GM19463 (cell line): ENCODE results near the gene GRIP1.

Experiments used
- ATAC-seq: cut with Tn5 transposase; IDR thresholded peaks from one replicate; pipeline ENCODE4 v1.9.1; 2021; ENCODE audit warnings: mild to moderate bottlenecking, moderate library complexity; ENCODE audit not compliant: unreplicated experiment

The GRIP1 gene, protein sequence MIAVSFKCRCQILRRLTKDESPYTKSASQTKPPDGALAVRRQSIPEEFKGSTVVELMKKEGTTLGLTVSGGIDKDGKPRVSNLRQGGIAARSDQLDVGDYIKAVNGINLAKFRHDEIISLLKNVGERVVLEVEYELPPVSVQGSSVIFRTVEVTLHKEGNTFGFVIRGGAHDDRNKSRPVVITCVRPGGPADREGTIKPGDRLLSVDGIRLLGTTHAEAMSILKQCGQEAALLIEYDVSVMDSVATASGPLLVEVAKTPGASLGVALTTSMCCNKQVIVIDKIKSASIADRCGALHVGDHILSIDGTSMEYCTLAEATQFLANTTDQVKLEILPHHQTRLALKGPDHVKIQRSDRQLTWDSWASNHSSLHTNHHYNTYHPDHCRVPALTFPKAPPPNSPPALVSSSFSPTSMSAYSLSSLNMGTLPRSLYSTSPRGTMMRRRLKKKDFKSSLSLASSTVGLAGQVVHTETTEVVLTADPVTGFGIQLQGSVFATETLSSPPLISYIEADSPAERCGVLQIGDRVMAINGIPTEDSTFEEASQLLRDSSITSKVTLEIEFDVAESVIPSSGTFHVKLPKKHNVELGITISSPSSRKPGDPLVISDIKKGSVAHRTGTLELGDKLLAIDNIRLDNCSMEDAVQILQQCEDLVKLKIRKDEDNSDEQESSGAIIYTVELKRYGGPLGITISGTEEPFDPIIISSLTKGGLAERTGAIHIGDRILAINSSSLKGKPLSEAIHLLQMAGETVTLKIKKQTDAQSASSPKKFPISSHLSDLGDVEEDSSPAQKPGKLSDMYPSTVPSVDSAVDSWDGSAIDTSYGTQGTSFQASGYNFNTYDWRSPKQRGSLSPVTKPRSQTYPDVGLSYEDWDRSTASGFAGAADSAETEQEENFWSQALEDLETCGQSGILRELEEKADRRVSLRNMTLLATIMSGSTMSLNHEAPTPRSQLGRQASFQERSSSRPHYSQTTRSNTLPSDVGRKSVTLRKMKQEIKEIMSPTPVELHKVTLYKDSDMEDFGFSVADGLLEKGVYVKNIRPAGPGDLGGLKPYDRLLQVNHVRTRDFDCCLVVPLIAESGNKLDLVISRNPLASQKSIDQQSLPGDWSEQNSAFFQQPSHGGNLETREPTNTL

DNA sequence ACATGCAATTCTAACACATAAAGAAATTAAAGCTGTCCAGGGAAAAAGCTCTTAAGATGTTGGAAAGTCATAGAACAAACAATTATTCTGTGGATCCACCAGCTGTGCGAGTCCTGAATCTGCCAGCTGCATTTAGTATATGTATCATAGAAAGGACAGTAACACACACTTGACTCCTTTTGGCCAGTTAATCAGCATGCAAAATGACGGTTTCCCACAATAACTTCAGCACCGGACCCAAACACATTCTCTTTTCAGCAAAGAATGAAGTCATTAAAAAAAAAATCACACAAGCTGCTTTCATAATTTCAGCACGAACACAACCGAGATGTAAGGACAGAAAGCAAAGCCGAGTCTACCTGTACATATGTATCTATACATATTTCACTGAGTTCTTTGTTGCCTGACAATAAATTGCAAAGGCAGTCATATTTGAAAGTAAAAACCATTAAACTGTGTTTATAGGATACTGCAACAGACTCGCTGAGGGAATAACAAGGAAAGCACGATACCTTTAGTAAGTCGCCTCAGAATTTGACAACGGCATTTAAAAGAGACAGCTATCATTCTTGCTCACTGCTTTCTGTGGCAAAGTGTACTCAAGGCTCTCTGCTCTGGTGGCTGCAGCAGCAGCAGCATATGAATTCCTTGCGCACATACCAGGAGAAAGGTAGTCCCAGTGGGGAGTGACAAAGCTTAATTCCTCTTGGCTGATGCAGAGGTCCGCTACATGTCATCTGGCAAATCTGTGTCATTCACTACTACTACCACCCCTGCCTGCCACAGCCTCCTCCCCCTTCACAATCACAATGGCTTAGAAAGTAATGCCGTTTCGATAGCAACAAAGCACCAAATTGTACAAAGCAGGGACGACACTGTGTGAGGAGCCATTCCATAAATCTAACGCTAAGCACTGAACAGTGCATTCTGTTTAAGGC is at the start of gene GRIP1:
Gene GRIP1, minus strand, starts transcription at position 739 of the 938 bp plus-strand sequence. Its CDS starts 172 bp downstream, at position 567.
- no peak for ATAC-seq

DNA sequence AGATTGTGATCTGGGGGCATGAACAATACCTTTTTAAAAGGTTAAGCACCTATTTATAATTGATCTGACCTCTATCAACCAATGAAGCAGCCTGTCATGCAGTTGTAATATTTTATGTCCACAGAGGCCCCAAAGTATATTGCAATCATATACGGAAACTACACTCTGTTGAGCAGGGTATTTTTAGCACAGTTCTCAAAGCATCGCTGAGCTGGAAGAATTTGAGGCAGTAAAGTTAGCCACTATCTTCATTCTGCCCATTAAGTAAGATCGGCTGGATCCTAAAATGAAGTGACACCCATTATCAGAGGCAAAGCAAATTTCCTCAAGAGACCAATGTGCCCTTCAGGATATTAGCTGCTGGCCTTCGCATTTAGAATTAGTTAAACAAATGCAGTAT is 47.7 kb upstream of the GRIP1 start:
- no peak for ATAC-seq

DNA sequence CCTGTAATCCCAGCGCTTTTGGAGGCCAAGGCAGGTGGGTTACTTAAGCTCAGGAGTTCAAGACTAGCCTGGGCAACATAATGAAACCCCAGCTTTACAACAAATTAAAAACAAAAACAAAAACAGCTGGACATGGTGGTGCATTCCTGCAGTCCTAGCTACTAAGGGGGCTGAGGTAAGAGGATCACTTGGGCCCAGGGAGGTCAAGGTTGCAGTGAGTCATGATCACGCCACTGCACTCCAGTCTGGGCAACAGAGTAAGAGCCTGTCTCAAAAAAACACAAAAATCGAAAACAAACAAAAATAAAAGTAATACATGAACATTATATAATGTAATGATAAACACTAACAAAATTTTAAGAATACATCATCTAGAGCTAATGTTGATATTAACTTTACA is 46.2 kb upstream of the GRIP1 start:
- ATAC-seq, result no peak

DNA sequence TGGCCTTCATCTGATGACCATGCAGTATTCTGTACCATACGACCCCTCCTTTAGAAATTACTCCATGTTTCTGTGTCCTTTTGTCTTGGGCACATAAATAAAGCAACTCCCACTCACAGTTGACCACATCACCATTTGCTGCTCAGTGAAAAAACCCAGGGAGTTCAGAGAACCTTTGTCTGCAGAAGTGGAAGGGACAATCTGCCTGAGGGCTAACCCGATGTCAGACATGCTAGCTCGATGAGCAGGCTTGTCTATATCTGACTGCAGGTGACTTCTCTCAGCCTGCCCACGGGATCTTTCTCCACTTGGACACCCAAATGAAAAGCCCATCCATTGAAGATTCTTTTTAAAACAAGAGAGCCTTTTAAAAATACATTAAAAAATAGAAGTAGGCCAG is 45.7 kb upstream of the GRIP1 start:
- no peak for ATAC-seq

DNA sequence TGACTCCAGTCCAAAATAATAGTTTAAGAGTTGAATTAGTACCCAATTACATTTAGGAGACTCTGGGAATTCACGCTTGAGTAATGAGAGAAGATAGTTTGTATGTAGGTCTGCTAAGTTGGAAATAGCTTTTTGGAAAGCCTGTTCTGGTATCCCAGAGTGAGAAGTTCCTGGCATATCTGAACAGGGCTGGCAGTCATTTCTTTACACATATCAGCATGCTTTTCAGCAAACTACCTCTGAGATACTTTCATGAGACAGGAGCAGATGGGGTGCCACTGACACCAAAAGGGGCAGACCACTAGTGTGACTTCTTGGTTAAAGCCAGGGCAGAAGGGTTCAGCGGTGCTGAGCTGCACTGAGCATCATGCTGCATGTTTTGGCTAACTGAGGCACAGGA is 45.1 kb upstream of the GRIP1 start:
- no peak for ATAC-seq

DNA sequence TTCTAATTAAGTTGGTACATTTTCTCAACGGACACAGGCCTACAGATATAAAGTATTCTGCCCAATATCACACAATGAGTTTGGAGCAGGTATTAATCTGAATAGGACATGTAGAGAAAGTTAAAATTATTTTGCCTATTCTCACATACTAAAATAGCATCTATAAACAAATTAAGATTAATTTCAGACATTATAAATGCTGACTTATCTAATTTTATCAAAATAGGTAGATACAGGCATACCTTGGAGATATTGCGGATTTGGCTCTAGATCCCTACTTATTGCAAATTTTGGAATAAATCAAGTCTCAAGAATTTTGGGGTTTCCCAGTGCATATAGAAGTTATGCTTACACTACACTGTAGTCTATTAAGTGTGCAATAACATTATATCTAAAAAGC is 41.0 kb upstream of the GRIP1 start:
- no peak for ATAC-seq

DNA sequence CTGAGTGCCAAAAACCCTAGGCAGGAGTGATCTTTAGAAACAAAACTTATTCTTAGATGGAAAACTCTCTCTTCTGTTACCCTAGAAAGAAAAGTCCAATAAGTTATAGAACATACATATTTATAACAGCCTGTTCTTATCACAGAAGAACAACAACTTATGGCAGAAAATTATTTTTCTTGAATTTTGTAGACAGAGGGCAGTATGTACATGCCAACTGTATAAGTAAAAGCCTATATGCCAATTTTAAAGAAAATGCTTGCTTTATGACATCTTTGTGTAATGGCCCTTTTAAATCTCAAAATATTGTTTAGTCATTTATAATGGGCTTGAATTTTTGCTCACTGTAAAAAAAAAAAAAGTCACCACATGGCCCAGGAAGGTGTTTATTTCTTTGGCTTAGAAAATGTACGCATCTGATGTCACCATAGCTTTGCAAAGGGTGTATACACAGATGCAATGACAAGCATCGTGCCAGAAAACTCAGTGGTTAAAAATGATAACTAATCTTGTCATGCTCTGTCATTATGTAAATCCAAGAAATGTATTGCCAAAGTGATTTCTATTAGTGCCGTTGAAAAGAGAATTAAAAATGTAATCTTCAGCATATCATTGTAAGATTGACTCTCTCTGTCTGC is 38.3 kb upstream of the GRIP1 start:
- ATAC-seq, result no peak

DNA sequence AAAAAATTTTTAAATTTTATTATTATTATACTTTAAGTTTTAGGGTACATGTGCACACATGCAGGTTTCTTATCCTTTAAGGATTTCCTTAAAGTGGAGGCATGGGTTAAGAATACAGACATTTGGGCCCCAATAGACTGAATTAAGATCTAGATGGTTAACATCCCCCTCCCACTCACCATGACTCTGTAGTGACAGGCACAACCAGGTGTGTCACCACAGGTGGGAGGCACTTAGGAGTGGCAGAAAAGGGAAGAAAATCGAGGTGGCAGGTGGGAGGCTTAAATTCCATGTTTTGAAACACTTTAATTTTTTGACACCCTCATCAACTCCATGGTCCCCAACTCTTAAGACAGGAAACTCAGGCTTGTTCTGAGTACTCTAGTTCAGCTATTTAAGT is 37.6 kb upstream of the GRIP1 start:
- ATAC-seq, result no peak

GRCh38 chr12:66714709-66715108 is 35.8 kb upstream of the GRIP1 start:
- no peak for ATAC-seq

GRCh38 chr12:66713984-66714383 is 35.1 kb upstream of the GRIP1 start:
- ATAC-seq, result no peak

GRCh38 chr12:66709893-66710292 is 31.0 kb upstream of the GRIP1 start:
- ATAC-seq, result no peak

DNA sequence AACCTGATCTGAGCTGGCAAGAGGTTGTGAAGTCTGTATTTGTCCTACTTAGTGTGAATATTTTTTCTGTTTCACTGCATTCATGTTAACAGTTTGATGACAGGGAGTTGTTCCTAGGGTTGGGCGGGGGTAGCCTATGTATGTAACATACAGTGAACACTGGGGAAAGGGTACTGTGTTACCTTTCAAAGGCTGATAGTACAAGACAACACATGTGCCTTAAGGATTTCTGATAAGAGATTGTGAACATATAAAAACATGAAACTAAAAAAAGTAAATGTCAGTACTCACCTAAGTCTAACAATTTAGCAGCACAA is 30.5 kb upstream of the GRIP1 start:
- ATAC-seq, result no peak

DNA sequence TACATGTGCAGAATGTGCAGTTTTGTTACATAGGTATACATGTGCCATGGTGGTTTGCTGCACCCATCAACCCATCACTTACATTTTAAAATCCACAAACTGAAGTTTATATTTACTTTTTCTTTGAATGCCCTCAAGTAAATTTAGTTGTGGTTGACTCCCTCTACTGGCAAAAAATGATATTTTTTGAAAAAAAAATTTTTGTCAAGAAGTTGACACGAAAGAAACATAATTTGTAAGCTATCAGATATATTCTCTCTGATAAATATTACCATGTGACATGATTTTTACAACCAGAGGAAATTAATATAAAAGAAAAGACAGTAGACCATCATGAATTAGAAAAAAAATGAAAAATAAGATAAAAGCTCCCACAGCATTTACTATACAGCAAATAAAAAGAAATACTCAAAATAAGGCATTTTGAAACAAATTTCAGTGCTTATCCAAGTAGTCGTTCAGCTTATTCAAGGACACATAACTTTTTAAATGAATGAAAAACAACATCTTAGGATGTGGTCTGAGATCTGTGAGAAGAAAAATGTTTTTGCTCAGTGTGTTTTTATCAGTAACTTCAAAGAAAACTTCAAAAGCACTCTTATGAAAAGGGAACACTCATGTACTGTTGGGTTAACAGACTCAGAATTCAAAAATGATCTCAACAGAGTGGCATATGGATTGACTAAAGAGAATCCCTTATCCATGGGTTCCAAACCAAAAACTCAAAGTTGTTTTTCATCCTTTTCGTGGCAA is 30.0 kb upstream of the GRIP1 start:
- no peak for ATAC-seq

DNA sequence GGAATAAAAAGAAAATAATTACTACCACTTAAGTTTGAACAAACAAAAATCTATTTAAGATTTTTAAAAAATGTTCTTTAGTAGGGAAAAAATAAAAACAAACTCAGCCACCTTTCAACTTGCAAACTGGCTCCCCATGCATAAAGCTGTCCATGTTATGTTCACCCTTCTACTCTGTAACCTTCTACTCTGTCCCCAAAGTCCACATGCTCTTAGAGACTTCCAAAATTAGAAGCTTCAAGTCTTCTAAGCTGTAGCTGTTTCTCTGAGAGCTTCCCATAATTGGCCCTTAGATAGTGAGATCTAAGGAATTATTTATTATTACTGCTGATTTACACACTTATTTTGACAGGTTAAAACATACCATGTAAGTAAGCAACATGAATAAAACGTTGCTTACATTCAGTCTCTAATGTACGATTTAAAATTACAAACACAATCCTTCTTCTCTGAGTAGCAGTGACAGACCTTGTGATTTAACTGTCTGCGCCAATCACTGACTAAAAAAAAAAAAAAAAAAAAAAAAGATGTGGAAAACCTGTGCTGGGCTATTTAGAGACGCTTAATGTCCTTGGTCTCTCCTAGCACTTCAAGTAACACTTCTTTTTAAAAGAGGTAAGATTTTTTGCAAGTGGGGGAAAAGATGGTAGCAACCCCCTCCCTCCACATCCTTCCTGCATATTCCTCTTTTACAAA is 28.3 kb upstream of the GRIP1 start:
- ATAC-seq, result no peak

DNA sequence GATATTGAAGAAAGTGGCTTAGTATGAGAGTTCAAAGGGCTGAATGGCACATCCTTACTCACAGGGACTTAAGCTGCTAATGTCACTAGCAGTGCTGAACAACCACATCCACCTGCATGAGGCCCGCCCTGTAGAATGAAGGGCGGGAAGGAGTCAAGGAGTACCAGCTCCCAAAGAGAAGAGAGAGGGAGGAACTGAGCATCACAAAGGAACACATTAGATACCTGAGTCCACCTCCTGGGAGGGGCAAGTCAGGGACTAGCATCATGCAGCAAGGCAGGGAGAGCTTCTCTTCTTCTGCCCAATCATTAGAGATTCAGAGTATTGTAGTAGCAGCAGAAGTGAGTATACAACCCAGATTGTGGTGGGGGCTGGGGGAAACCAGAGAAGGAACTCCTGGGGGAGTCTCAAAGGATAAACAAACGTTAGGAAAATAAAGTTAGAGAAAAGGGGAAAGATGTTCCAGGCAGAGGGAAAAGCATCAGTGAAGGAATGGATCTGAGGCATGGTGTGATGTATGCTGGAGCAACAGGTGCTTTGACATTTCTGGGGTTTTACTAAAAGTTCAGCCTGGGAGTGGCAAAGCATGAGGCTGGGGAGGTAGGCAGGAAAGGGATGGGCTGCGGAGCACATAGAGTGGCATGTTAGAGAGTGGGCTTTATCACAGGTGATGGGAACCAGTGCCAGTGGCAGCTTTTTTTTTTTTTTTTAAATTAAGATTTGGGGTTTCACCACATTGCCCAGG is 21.0 kb upstream of the GRIP1 start:
- ATAC-seq, result no peak

DNA sequence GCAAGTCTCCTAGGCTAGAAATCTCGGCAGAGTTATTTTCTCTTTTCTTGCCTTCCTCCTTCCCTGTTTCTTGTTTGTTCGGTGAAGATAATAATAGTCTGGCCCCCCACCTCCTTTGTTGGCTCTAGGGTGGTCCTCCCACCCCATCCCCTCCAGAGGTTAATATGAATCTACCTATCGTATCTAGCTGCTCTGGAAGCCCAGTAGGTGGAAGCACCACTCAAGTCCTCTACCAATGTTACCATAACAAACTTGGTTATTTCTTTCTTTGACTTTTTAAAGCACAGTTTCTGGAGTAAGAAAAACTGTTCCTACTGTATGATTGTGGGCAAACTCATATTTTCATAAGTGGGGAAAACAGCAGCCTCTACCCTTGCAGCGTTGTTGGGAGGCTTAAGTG is 19.7 kb upstream of the GRIP1 start:
- no peak for ATAC-seq

DNA sequence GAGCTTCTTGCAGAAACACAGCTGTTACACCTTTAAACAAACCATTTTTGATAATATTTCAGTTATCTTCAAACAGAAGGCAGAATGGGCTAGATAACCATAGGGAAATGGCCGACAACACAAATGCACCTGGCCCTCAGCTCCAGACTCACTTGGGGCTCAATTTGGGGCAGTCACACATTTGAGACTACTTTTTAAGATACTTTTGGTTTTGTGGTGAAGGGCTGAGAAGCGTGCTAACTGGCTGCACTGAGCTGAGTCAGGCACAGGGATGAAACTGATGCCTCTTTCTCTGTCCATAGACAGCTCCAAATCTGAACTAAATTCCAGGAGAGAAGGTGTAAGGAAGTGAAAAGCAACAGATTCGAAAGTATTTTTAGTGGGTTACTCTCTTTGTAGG is 18.5 kb upstream of the GRIP1 start:
- ATAC-seq, result peak; percentile 86
